Skin epidermis (tissue), 12 donors: ENCODE data around the gene TK1.
"Not testable (repeated sequence)": the region's sequence is repeated elsewhere in the genome, so short reads cannot be mapped to it uniquely, and the experiment has no call there.

Experiments used
- H3K27ac ChIP-seq, 21 experiments: fragments of 200-600 bp; sonication (generic) in 11 of 21; one replicate each; pipeline ENCODE4 v1.5.0; 2020; ENCODE audit warnings: mild to moderate bottlenecking in 3 of 21, inconsistent platforms in 2 of 21, moderate library complexity in 2 of 21
- H3K4me3 ChIP-seq, 7 experiments: fragments of 200-600 bp; sonication (generic) in 2 of 7; one replicate each; pipeline ENCODE4 v1.5.0; 2020; ENCODE audit warnings: inconsistent platforms in 2 of 7, mild to moderate bottlenecking in 2 of 7, moderate library complexity in 1 of 7

TK1 gene

GRCh38 chr17:78141437-78142118 is 45.3 kb downstream of the TK1 start:
- peak overlapping the region in 20 of 21 experiments; percentile 62 to 88 (median 76) for H3K27ac ChIP-seq
- H3K4me3 ChIP-seq = peak overlapping the region in 4 of 7 experiments; percentile 3 to 27 (median 14)

GRCh38 chr17:78140169-78141051 is 46.4 kb downstream of the TK1 start:
- Histone ChIP-seq H3K27ac (peak overlapping the region in 20 of 21 experiments; percentile 67 to 88 (median 78)), H3K4me3 (peak overlapping the region; percentile 0 to 41 (median 15))

- peak overlapping the region in 6 of 21 experiments; percentile 12 to 87 (median 55) for H3K27ac ChIP-seq
- H3K4me3 ChIP-seq = not testable (repeated sequence)
Observed at GRCh38 chr17:78139861-78140168, 47.0 kb downstream of the TK1 start.

- no peak overlapping the region for H3K4me3 ChIP-seq
- peak overlapping the region in 3 of 21 experiments; percentile 6 to 34 (median 14) for H3K27ac ChIP-seq
Observed at GRCh38 chr17:78138204-78139060, 48.4 kb downstream of the TK1 start.

- Histone ChIP-seq H3K27ac (peak overlapping the region in 3 of 21 experiments; percentile 16 to 34 (median 18)), H3K4me3 (no peak overlapping the region)
Observed at GRCh38 chr17:78137392-78138203, 49.3 kb downstream of the TK1 start.

GRCh38 chr17:78135858-78136500 is 50.9 kb downstream of the TK1 start:
- H3K4me3 ChIP-seq = no peak overlapping the region
- H3K27ac ChIP-seq = no peak overlapping the region

- Histone ChIP-seq H3K4me3 (no peak overlapping the region), H3K27ac (peak overlapping the region in 1 of 21 experiments; percentile 4)
Observed at GRCh38 chr17:78134899-78135385, 51.9 kb downstream of the TK1 start.

- peak overlapping the region in 1 of 7 experiments; percentile 0 for H3K4me3 ChIP-seq
- H3K27ac ChIP-seq = peak overlapping the region in 7 of 21 experiments; percentile 43 to 98 (median 79)
Observed at GRCh38 chr17:78133971-78134898, 52.6 kb downstream of the TK1 start.

GRCh38 chr17:78133179-78133951 is 53.5 kb downstream of the TK1 start:
- Histone ChIP-seq H3K27ac (peak overlapping the region in 11 of 21 experiments; percentile 49 to 98 (median 85)), H3K4me3 (peak overlapping the region in 2 of 7 experiments; percentile 0 to 38)

GRCh38 chr17:78132767-78133178 is 54.1 kb downstream of the TK1 start:
- peak overlapping the region in 15 of 21 experiments; percentile 55 to 98 (median 85) for H3K27ac ChIP-seq
- H3K4me3 ChIP-seq = peak overlapping the region in 6 of 7 experiments; percentile 38 to 54 (median 45)

- Histone ChIP-seq H3K4me3 (peak overlapping the region; percentile 38 to 54 (median 44)), H3K27ac (peak overlapping the region; percentile 14 to 98 (median 79))
Observed at GRCh38 chr17:78132084-78132676, 54.7 kb downstream of the TK1 start.

- Histone ChIP-seq H3K4me3 (peak overlapping the region; percentile 38 to 54 (median 44)), H3K27ac (peak overlapping the region; percentile 14 to 98 (median 79))
Observed at GRCh38 chr17:78131172-78132083, 55.4 kb downstream of the TK1 start.

GRCh38 chr17:78130437-78131101 is 56.3 kb downstream of the TK1 start, which contains the start of gene TMC8:
Gene TMC8, plus strand, starts transcription at chr17:78130771. Its CDS starts 818 bp downstream, at chr17:78131589.
- peak within 1 kb of the TSS; percentile 38 to 54 (median 44) for H3K4me3 ChIP-seq
- H3K27ac ChIP-seq = peak within 1 kb of the TSS in 20 of 21 experiments; percentile 14 to 98 (median 90)

- H3K4me3 ChIP-seq = peak overlapping the region in 3 of 7 experiments; percentile 44 to 54 (median 54)
- peak overlapping the region in 19 of 21 experiments; percentile 22 to 98 (median 88) for H3K27ac ChIP-seq
Observed at GRCh38 chr17:78130090-78130436, 56.8 kb downstream of the TK1 start.
